GM21390 (cell line): Measurements from ENCODE around the gene COX5B.

Experiments used
- ATAC-seq: cut with Tn5 transposase; IDR thresholded peaks from one replicate; pipeline ENCODE4 v1.9.1; 2021; ENCODE audit not compliant: unreplicated experiment

COX5B gene

DNA sequence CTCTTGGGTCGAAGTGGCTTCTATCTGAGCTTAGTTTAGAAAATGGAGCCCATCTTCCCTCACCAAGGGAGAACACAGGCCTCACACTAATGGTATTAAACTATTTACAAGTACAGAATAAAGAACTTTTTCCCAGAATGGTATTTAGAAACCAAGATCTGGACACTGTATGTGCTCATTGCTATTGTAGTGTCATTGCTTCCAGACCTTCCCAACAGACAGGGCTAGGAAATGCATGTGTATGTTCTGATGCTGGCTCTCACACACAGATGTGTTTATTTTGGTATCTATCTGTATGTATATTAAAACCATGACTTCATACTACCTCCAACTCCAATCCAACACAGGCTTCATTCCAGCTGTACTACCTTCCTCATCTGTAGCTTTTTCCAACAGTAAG, 8.0 kb downstream of the COX5B start:
- ATAC-seq, result no peak

DNA sequence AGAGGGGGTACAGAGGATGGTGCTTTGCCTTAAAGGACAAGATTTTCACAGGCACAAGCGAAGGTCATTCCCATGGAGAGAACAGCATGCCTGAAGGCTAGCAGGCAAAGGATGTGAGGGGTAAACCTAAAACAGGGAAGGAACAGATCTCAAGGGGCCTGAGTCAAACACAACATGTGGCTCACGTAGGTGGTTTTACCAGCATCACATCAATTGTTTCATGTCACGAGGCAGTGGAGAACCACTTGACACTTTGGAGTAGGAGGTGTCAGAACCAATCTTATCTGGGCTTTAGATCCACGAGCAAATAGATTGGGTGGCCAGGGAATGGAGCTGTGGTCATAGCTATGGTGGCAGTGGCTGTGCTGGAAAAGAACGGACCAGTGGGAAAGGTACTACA, 8.4 kb downstream of the COX5B start:
- no peak for ATAC-seq

DNA sequence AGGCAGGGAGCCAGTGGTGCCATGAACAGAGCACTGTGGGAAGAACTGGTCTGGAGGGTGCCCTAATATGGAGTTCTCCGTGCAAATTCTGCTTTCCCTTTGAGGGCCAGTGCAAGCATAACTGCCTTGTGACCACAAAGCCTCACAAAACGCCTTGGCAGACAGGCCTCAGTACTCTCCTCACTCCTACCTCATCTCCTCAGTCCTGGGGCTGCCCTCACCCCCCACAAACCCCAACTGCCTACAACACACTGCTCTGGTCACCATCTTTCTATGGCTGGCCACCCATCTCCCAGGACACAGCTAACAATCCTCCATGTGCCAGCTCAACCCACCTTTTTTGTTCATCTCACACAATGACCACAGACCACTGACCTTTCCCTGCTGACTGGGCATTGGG, 8.9 kb downstream of the COX5B start:
- no peak for ATAC-seq

DNA sequence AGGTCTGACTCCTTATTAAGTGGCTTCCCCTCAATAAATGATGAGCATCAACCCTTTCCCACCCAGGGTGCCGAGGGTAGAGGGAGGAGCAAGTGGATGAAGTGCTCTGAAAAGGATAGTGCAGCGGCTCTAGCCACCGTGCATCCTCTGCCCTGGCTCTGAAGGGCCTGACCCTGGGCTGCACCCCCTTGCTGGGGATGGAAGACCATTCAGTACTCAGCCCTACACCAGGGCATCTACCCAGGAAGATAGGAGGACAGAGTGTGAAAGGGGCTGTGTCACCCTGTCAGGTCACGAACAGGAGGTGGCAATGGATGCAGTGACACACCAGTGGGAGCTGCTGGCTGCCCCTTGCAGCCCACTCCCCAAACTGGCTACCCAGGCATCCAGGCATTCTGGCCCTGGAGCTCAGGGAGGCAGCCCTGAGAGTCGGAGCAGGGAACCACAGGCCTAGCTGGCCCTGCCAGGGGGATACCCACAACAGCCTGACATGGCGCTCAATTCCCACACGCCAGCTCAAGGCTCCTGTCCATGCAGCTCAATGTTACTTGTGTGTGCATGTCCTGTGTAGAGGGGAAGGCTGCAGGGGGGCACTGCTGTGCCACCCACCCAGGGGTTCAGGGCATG, 10.4 kb downstream of the COX5B start:
- no peak for ATAC-seq

DNA sequence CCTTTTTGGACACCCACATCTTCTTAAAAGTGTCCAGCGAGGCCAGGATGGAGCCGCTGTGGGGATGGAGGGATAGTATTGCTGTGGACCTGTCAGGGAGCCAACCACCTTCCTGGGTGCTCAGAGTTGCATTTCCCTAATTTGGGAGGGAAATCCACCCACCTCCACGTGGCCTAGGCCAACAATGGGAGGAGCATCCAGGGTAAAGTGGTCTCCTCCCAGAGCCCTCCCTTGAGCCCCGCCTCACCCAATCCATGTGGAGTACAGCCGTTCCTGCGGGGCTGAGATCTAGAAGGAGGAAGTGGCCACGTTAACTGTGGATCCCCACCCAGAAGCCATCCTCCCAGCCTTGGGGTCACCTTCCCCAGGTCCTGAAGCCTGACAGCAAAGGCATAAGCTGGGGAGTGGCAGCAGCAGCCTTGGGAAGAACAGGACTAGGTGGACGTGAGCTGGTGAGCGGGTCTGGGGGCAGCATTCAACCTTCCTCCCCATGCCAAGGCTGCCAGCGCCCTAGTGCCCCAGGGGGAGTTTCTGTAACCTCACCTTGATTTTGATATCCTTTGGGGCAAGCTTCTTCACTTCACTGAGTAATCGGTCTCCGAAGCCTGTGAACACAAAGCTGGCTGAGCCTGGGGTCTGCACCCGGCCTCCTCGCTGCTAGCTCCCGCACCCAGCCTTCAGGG, 11.2 kb downstream of the COX5B start:
- no peak for ATAC-seq

DNA sequence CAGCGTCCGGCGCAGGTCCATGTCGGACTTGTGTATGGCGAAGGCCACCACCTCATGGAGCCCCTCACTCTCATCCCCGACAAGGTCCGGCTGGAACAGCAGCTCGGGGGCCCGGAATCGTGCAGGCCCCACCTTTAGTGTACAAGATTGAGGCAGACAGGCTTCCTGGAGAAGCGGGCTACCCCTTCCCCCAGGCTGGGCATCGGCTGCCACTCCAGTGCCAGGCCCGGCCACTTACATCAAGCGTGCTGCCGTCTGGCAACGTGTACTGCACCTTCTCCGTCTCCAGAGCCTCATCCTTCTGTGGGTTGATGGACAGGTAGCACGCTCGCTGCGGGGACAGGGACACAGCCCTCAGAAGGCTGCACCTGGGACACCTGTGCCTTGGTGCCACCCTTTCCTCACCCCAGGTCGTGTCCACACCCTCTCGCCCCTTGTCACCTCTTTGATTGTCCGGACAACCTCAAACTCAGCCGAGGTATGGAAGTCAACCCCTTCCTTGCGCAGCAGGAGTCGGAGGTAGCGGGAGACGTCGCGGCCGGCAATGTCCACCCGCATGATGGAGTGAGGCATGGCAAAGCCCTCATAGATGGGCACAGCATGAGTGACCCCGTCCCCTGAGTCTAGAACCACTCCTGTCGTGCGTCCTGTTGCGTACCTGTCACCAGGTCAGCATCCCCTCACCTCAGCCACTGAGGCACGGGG, 12.3 kb downstream of the COX5B start:
- no peak for ATAC-seq

DNA sequence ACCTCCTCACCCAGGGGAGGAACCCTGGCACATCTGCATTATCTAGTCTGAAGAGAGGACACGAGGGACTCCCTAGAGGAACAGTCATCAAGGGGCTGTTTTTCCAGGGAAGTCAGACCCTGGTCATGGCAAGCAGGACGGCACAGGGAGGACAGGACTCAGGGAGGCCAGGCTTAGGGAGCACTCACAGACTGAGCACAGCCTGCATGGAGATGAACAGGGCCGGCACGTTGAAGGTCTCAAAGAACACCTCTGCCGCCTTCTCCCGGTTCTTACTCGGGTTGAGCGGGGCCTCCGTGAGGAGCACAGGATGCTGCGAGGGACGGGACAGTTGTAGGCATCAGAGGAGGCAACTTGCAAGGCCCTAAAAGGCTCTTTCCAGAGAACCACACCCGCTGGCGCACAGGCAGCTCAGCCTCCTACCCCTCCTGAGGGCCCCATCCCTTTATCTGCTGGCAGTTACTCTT, 12.9 kb downstream of the COX5B start:
- no peak for ATAC-seq

DNA sequence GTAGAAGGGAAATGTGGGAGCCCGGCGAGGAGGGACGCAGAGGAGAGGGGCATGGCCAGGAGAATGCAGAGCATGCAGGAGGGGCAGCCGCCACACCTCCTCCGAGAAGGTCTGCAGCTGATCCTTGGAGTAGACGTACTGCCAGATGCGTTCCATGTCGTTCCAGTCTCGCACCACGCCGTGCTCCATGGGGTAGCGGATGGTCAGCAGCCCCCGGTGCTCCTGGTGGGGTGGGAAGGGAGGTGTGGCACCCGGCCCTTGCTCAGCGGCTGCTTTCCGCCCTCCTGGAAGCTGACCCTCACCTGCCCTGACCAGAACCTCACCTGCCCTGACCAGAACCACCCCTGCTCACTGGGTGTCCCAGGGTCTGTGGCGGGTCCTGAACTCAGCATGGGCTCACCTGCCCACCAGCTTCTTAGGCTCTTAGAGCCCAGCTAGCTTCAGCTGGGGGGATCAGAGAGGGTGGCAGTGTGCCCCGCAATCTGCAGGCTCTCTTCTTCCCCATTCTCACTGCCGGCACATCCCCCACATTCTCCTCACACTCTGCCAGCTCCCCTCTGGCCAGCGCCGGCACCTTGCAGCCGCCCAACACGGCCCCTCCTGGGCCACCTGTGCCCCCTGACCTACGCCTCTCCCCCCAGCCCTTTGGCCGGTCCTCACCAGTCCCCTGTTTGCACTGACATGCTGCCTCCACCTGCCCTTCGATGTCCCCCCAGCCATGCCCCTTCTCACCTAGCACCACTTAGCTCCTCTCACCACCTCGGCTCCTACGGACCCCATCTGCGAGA, 13.6 kb downstream of the COX5B start:
- ATAC-seq, result no peak

DNA sequence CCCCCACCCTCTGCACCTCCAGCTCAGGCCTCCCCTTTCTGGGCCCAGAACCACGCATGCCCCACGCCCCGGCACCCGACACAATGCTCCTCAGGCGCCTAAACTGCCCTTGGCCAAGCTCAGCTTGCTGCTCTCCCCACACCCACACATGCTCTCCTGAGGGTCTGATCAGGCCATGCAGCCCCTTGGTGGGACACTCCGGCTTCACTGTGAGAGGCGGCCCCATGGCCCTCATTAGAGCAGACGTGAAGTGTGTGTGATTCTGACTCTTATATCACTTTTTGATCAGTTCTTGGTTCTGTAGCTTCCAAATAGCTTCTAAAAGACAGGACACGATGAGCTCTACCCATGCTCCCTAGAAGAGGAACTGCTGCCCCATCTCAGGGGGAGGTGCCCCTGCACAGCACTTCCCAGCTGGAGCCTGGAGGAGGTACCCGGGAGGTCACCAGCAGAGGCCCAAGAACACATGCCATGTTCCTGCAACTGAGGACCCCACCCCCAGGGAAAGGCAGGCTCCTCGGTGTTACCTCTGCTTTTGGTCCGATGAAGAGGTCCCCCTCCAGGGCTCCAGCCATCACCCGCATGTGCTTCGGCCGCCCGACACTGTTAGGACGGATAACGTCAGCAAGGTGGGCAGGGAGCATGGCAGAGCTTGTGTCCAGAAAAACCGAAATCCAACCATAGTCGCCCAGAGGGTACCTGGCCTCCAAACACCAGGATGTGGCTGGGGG, 14.3 kb downstream of the COX5B start:
- ATAC-seq, result no peak

DNA sequence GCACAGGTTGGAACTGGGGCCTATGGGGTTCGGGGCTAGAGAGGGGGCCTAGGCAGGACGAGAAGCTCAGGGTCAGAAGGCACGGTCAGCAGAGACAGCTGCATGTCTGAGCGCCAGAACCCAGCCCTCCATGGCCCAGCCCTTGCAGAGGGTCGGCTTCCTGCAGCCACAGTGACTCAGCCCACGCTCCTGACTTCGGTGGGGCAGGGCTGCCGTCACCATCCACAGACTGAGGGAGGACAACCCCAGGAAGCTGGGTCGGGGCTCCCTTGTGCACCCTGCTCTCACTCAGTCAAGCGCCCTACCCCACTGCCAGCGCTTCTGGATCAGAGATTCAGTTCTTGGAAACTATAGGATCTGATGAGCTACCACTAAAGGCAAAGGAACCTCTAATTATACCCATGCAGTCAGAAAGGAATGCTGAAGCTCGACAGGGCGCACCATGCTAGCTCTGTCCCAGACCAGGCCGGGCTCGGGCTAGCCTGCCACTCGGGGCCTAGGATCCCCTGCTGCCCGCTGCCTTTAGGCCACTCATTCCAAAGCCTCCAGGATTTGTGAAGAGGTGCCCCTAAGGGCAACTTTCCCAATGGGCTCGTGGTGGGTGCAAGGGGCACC, 15.0 kb downstream of the COX5B start:
- no peak for ATAC-seq

DNA sequence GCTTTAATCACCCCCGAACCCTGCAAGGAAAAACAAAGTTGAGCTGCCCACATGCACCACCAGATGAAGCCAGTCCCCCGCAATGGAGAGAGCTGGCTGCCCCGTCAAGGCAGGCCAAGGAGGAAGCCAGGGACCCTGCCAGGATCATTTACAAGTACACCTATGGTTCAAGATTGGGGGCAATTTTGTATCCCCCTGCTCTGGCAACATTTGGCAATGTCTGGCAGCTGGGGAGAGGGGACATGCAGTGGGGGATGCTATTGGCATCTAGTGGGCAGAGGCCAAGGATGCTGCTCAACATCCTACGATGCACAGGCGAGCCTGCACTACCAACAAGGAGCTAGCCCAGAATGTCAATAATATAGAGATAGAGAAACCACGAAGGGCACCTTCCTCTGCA, 16.1 kb downstream of the COX5B start:
- no peak for ATAC-seq

DNA sequence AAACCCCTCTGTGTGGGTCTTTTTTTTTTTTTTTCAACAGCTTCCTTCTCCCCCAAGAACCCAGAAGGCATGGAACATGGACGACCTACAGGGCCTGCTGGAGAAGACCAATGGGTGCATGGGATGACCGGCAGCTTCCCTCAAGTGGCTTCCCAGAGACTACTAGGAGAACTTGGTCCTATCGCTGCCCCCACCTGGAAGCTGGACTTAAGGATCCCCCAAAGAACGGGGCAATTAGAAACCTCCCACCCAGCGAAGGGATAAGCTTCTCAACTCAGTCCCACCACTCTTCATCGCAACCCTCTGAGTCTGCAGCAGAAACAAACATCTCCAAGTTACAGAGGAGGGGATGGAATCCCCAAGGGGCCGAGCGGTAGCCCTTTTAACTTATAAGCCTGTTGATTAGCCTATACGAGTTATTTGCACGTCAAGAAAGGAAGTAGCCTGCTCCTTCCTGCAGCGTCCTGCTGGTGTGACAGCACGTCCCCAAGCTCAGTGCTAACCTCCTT, 16.6 kb downstream of the COX5B start:
- no peak for ATAC-seq

DNA sequence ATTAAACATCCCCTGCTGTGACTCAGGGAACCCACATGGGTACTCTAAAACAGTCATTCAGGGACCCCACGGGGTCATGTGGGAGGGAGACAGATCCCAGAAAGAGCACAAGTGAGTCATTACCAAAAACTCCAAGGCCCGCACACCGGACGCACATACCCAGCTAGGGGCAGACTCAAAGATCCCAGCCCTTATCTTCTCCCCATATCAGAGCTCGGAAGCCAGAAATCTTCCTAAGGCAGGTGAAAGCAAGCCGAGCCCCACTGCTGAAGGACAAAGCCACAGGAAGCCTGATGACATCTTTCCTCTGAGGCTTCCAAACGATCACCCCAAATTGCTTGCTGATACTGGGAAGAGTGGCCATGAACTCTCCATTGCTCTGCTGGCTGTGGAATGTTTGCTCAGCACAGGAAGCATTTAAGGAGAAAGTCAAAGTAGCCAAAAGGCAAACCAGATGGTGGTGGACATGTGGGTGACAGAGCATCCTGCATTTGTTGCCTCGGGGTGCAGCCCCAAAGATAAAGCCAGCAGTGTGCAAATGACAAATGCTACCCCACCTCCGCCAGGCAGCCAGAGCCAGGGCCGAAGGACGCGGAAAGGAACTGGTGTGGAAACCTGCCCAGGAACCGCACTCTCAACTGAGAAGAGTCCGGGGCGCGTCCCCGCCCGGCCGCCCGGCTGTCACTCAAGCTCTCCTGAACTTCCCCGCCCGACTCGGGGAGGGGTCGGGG, 17.2 kb downstream of the COX5B start:
- peak; percentile 52 for ATAC-seq

DNA sequence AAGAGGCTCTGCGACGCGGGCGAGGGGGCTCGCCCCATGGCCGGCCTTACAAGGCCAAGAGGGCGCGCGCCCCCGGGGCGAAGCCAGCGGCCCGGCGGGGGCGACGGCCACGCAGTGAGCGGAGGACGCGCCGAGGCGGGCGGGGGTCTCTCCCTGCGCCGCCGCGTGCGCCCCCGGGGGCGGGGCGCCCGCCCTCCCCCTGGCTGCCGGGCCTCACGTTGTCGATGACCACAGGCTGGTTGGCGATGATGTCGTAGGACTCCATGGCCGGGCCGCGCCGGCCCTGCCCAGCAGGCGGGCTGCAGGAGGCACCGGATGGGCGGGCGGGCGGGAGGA, 17.7 kb downstream of the COX5B start:
- ATAC-seq, result no peak

DNA sequence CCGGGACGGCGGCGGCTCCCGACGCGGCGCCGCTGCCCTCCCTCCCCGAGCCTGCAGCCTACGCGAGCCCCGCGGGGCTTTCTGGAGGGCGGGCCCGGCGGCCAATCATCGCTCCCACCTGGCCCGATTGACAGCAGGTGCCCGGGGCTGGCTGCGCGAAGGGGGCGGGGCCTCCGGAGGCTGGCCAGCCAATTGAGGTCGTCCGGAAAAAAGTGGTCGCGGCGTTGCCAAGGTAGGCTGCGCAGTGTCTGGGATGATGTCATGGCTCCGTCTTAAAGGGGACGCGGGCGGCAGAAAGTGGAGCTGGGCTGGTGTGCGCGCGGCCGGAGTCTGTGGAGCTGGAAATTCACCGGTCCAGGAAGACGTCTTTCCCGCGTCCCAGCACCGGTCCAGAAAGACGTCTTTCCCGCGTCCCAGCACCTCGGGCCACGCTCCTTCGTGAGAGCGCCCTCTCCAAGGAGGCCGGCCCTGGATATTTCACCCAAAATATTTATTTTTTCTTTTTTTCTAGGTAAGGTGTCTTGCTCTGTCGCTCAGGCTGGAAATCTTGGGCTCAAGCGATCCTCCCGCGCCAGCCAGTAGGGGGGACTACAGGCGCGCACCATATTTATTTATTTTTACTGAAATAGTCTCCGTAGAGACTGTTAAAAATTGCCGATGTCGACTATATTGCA, 18.2 kb downstream of the COX5B start, which contains the start of gene ACTR1B:
Gene ACTR1B, minus strand, starts transcription at position 83 of the 674 bp plus-strand sequence. CDS start 154 bp downstream, outside the sequence.
- ATAC-seq, result peak; percentile 84

DNA sequence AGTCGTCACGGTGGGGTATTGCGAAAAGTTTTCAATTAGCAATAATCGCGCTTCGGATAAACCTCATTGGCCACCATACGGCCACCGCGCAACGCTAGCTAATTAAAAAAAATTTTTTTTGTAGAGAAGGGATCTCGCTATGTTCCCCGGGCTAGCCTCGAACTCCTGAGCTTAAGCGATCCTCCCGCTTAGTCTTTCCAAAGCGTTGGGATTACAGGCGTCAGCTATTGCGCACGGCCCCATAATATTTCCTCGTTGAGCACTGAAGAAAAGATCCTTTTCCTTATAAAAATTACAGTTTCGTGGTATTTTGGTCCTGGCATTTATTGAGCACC, 18.7 kb downstream of the COX5B start:
- ATAC-seq, result no peak

DNA sequence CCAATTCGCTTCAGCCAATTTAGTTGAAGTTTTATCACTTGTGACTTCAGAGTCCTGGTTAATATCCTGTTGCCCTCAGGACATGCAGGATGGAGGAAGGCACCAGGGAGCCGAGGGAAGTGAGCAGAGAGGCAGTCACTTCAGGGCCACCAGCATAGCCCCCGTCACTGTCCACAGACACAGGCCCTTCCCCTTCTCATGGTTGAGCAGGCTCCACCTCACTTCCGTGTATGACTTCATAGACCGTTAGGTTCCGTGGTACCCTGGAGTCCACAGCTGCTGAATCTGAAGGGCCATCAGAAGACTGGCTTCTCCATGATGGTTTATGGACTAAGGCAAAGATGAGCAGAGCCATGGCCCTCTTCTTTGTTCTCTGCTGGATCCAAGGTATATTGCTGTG, 23.6 kb downstream of the COX5B start, which contains the start of gene C2orf92:
Gene C2orf92, plus strand, starts transcription at position 266 of the 400 bp plus-strand sequence. Its CDS starts 76 bp downstream, at position 342.
- ATAC-seq, result no peak

DNA sequence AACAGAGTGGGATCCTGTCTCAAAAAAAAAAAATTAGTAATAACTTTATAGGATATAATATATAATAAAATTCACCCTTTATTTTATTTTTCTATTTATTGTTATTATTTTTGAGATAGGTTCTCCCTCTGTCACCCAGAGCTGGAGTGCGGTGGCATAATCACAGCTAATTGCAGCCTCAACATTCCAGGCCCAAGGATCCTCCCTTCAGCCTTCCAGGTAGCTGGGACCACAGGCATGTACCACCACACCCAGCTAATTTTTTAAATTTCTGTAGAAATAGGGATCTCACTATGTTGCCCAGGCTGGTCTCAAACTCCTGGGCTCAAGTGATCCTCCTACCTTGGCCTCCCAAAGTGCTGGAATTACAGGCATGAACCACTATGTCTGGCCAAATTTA, 24.6 kb downstream of the COX5B start:
- ATAC-seq, result no peak

DNA sequence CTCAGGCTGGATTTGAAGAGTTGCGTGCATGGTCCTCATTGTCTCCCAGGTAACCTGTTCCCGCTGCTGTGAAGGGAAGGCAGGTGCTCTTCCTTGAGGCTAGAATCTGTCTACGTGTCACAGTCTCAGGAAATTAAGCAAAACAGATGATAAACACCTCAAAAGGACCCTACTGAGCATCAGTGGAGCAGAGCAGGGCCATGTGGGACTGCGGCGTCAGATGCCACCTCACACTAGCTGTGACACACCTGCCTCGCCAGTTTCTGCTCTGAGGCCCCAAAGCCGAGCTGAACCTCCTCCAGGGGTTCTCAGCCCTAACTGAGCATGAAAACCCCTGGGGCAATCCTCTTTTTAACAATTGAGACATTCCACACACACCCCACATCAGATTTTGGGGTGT, 25.7 kb downstream of the COX5B start:
- no peak for ATAC-seq
